K562 (cell line): ENCODE data around the gene NUP155. TPM values are rescaled to one million over a fixed set of nuclear protein-coding genes. Genes with fewer than 3 reads are reported as not detected.

Source experiments
- BRCA1 ChIP-seq, 2 experiments: fragments of 450-650 bp in 1 of 2; sonication (generic) in 1 of 2; formaldehyde crosslinking in 1 of 2; IDR thresholded peaks; 2 replicates each; pipeline versions ENCODE4 v1.5.0 to v1.6.1; 2017 to 2020; ENCODE audit warnings: mild to moderate bottlenecking in 1 of 2, missing genetic modification reagents in 1 of 2
- CEBPZ ChIP-seq: fragments of 150-350 bp; IDR thresholded peaks from 2 replicates; pipeline ENCODE4 v1.6.1; 2014; ENCODE audit warnings: low read depth, mild to moderate bottlenecking, low read length, borderline replicate concordance
- MIER1 ChIP-seq: fragments of 450-650 bp; IDR thresholded peaks from 2 replicates; pipeline ENCODE4 v1.6.1; 2016; ENCODE audit warnings: antibody characterized with exemption, mild to moderate bottlenecking, low read depth
- PTTG1 ChIP-seq: fragments of 450-650 bp; IDR thresholded peaks from 2 replicates; pipeline ENCODE4 v1.6.1; 2016; ENCODE audit warnings: low read depth, mild to moderate bottlenecking, missing genetic modification characterization, missing compliant biosample characterization
- PURB ChIP-seq: sonication (generic); formaldehyde crosslinking; IDR thresholded peaks from 2 replicates; pipeline ENCODE4 v1.9.0; 2021; ENCODE audit warnings: low read depth, mild to moderate bottlenecking, missing genetic modification reagents
- STAT5A ChIP-seq: IDR thresholded peaks from 2 replicates; pipeline ENCODE4 v1.6.1; 2012; ENCODE audit warnings: low read length, inconsistent platforms, borderline replicate concordance
- ZBTB26 ChIP-seq: fragments of 450-650 bp; formaldehyde crosslinking; IDR thresholded peaks from 2 replicates; pipeline ENCODE4 v1.4.0; 2022; ENCODE audit warnings: missing genetic modification characterization
- ZNF740 ChIP-seq, 3 experiments: fragments of 200-800 bp in 1 of 3; sonication (Bioruptor generic) in 1 of 3; sonication (generic) in 1 of 3; formaldehyde crosslinking in 1 of 3; IDR thresholded peaks; 2 replicates each; pipeline versions ENCODE4 v1.6.1 to v1.8.0; 2016 to 2022; ENCODE audit warnings: mild to moderate bottlenecking in 2 of 3, missing compliant biosample characterization in 2 of 3, missing genetic modification characterization in 2 of 3, missing genetic modification reagents in 1 of 3
- polyA plus RNA-seq, 8 experiments: library from polyadenylated mRNA; depleted of rRNA in 4 of 8; stranded (reverse) in 5 of 8; unstranded in 3 of 8; fragments of >200 nt; fragmentation: Nextera tagmentation in 2 of 8; fragmentation: Illumina TruSeq in 1 of 8; extraction: Ambion mirVana in 2 of 8; extraction: Trizol in 1 of 8; gene quantifications; 2 replicates each; pipeline versions ENCODE4 v1.2.1 to v1.2.3, GENCODE V29; 2011 to 2014; ENCODE audit warnings: inconsistent platforms in 1 of 8, missing spikeins in 1 of 8
- total RNA-seq, 7 experiments: library from RNA; depleted of rRNA in 6 of 7; stranded (reverse); fragments of >200 nt in 6 of 7; fragmentation: Illumina TruSeq in 2 of 7; extraction: Trizol in 2 of 7; gene quantifications; 2 replicates each; pipeline versions ENCODE4 v1.2.1 to v1.2.3, GENCODE V29; 2011 to 2021; ENCODE audit warnings: low replicate concordance in 1 of 7

The NUP155 gene
- total and polyA plus RNA-seq, 9 of the 15 experiments (the other 6 are each of a cell fraction or from before 2014, with no cell fraction given): 39.3 to 130 (median 77.0) TPM

- TF ChIP-seq BRCA1 (IDR thresholded peaks at IDR 0.05): no peak
- TF ChIP-seq BRCA1 (CRISPR knock-in tag; IDR thresholded peaks at IDR 0.05): no peak
- no peak for TF ChIP-seq ZBTB26 (CRISPR knock-in tag)
- TF ChIP-seq PURB (CRISPR knock-in tag): no peak
- no peak for TF ChIP-seq MIER1
- no peak for TF ChIP-seq STAT5A
- TF ChIP-seq PTTG1: no peak
- no peak for TF ChIP-seq ZNF740 (CRISPR knock-in tag; IDR thresholded peaks at IDR 0.05)
- TF ChIP-seq ZNF740 (tag; IDR thresholded peaks at IDR 0.05): no peak
- no peak for TF ChIP-seq CEBPZ
- TF ChIP-seq, all 486 proteins: peak for 0
Measured at GRCh38 chr5:37396352-37396751, 25.4 kb upstream of the NUP155 start (continued).
